GF-D8 (cell line): ENCODE results near the gene EGFR.

Source experiments
- DNase-seq: peaks from one replicate; lab custom pipeline; 2025; lab: John Stamatoyannopoulos, UW

EGFR gene

GRCh38 chr7:55101359-55101758 is 82.5 kb downstream of the EGFR start:
- no peak for DNase-seq

GRCh38 chr7:55104123-55104522 is 85.3 kb downstream of the EGFR start:
- DNase-seq = no peak

DNA sequence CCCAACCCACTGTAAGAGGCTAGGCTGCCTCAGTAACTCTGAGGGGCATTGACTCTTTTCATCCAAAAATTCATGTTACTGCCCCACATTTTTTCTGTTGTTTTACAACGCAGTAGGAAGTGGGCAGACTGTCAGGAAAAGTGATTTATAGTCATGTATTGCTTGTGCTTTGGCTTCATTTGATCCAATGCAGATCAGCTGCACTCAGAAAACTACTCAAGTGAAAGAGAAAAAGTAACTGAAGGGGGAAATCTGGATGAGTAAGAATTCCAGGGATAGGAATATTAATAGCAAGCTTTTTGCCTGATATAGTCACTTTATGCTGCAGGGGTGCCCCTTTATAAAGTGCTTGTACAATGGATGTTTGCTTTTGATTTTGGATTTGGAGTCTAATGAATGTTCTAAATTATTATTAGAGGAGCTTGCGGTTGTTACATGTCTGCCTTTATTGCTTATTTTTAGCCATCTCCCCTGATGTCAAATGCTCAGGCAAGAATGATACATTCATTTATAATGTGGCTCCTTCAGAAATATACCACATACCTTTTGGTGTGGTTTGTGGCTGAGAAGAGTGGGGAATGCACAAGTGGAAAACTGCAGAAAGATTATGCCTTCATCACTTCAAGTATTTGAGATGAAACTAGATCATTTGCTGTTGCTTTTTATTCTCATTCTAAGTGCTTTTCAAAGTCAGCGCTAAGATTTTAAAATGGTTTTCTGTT is 86.1 kb downstream of the EGFR start:
- DNase-seq = no peak

DNA sequence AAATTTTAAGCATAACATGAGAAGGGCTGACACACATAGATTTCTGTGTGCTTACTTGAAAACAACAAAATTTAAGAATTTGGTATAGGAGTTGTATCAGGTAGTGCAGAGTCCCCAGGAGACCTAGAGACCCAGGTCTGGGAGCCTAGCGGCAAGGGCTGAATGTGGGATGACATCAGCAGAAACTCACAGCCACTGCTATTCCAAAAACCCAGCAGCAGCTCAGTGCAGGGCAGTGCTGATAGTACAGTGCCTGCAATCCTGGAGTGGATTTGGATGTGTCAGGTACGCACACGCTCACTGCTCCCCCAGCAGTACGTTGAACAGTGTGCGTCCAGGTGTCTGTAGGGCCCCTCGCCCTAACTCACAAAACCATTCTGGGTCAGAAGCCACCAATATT is 87.1 kb downstream of the EGFR start:
- DNase-seq = no peak

- no peak for DNase-seq
Observed at GRCh38 chr7:55107946-55108345, 89.1 kb downstream of the EGFR start.

DNA sequence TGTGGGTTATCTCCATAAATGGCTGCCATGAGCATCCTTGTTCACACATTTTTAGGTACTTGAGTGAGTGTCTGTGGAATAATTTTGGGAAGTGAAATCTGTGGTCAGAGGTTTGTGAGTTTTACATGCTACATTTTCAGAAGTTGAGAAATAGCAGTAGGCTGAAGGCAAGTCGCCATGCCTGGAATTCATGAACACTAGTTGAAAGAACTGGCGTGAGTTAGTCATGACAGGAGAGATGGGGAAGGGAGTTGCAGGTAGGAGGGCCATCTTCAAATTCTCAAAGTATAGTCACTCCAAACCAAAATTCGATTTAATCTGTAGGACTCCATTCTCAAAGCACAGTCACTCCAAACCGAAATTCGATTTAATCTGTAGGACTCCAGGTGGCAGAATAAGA is 89.6 kb downstream of the EGFR start:
- DNase-seq = no peak

DNA sequence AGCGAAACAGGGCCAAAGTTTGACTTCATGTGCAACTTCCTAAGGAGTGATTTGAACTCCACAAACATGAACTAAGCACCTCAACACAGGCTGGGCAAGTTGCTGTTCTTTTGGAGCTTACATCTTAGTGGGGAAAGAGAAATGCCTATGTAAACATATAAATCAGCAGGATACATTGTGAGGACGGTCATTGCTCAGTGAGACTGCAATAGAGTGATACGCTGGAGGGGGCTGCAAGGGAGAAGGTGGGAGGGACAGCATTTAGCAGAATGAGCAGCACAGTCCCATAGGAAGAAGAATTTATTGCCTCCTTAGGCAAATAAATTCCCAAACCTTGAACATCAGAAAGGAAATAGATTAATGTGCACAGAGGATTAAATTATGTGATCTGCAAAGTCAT is 90.0 kb downstream of the EGFR start:
- DNase-seq = no peak

DNA sequence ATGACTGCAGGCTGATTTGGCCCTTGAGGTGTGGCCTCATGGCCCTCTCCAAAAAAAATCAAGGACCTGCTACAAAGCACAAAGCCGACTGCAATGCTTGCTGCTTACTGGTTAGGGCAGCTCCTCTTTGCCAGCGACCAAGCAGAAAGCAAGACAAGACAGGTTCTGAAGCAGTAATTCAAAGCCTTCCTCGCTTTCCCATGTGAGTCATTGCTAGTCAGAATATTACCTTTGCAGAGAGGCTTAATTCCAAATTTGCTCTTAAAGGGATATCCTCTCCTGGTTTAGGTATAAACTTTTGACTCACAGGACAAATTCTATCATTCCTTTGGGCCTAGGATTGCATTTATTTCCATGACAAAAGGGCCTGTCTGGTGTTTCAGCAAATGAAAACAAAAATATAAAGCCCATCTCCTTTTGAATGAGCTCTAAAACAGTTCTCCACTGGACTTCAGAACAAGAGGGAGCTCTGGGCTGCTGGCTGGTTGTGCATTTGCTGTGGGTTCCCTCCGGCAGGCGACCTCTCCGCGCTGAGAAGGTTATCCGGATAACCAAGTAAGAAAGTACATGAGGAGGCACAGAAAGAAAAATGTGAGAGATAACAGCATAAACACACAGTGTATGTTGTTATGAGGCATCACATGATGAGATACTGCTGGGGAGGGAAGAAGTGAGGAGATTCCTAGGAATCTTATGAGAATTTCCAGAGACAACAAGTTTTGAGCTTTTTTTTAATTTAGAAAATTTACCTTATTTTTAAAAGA is 90.8 kb downstream of the EGFR start:
- no peak for DNase-seq

DNA sequence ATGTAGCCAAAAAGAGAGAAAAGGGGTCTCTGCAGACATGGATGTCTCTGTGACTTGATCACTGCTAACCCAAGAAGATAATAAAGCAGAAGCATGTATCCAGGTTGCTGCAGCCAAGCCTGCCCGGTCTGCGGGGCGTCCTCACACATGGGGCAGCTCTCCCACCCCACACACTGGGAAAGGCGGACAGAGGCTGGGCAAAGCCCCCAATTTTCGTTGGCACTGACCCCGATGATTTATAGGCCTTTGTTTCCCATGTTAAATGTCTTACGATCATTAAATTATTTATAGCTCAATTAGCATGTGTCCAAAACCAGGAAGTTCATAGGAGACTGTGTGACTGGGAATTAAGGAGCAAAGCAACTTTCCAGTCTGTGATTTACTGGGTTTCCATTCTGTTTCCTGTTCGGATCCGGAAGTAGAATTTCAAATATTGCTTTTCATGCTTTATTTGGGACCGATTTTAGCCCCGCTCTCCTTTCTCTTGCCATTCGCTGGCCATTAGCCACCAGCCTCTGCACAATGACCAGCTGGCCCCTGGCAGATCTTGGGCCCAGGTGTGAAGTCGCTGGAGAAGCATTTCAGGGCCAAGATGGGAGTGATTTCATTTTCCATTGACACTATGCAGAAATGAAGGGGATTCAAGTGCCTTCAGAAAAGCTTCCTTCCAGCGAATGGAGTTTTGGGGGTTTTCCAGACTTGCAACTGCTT is 91.6 kb downstream of the EGFR start:
- DNase-seq = no peak

DNA sequence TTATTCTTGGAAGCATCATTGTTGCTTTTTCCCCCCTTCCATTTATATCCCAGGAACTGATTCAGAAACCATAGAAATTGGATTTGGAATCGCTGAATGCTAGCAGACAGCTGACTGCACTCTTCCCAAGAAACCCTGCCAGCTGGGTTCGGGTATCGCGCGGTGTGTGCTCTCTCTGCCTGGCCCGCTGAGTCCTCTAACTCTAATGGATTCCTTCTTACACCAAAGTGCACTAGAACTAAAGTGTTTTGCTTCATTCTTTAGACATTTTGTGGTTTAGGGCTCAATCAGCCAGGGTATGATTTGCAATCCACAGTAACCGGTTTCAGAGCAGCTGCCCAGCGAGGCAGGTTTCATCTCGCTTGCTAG is 92.2 kb downstream of the EGFR start:
- no peak for DNase-seq

DNA sequence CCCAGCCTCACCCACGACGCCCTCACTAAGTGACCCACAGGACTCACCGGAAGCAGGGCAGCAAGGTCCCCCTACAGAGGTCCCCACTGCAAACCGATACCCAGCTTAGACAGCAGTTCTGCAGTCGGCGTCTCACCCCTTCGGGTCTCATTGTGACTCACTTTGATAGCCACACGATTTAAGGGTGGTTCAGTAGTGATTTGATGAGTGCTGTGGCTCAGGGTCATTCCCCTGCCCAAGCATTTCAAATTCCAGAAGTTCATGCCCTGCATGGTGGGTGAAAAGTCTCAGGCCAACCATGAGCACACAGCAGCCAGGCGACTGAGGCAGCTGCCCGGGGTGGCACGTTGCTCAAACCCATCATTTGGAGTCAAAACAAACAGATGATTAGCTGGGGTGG is 93.2 kb downstream of the EGFR start:
- no peak for DNase-seq

DNA sequence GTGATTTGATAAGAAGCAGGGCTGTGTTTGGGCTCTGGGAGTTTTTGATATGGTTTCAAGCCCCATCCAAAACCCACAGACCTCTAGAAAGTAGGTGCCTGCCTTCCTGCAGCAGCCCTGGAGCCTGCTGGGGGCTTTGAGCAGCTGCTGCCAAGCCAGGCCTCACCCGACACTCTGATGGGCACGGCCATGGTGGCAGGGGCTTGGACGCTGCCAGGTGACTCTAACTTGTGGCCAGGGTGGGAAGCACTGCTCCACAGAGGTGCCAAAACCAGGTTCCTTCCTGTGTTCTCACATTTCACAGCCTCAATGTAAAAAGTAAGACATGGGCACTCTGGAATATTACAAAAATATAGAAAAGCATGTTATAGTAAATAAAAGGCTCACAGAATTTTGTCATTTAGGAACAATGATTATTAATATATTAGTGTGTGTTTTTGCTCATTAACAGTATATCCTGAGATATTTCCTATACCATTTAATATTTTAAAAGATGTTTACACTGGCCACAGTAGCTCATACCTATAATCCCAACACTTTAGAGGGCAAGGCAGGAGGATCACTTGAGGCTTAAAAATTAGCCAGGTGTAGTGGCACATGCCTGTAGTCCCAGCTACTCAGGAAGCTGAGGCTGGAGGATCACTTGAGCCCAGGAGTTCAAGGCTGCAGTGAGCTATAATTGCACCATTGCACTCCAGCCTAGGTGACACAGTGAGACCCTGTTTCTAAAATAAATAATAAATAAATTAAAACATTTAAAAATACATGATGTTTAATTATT is 95.1 kb downstream of the EGFR start:
- DNase-seq = no peak

DNA sequence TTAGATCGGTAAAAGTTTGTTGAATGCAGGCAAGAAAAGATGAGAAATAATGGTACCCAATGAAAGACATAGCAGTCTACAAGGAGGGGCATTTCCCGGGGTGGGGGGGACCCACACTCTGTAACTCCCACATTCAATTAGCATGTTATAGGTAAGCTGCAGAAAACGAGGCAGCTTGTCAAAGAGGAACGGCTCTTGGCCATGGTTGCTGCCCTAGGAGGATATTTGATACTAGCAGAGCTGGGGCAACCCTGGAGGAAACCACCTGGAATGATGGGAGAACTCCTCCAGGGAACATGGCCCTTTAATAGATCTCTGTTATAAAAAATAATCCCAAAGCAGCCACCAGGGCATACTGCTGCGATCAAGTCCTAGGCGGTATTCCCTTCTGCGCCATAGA is 98.5 kb downstream of the EGFR start:
- DNase-seq = no peak

GRCh38 chr7:55118426-55118825 is 99.6 kb downstream of the EGFR start:
- no peak for DNase-seq

DNA sequence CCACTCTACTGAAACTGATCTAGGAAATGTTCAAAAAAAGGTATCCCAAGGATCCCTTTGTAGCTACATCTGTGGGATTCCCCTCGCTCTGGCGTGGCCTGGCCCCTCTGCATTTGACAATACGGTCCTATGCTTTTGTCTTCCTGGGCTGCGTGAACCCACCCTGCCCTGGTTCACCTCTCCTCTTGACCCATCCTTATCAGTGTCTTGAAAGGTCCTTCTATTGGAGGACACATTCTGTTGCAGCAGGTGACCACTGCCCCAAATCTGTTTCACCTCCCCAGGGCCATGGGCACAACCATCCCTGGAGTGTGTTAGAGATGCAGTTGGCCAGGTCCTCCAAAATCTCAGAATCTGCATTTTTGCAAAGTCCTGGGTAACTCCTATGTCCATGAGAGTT is 100.8 kb downstream of the EGFR start:
- no peak for DNase-seq

DNA sequence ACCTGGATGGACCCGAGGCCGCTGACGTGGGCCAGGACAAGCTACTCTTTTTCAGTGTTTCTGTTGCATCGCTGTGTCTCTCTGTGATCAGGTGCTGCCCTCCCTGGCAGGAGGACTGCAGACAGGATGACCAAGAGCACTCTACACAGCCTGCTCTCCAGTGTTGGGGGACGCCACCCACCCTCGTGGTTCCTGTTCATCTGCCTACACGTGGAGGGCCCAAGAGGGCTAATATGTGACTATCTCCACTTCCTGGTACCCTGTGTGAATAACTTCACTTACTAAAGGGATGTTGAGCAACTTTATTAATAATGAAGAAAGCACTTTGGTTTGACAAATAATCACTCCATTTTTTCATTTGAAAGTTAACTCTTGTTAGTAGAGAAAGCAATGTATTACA is 101.3 kb downstream of the EGFR start:
- no peak for DNase-seq

GRCh38 chr7:55120501-55121198 is 101.8 kb downstream of the EGFR start:
- no peak for DNase-seq

DNA sequence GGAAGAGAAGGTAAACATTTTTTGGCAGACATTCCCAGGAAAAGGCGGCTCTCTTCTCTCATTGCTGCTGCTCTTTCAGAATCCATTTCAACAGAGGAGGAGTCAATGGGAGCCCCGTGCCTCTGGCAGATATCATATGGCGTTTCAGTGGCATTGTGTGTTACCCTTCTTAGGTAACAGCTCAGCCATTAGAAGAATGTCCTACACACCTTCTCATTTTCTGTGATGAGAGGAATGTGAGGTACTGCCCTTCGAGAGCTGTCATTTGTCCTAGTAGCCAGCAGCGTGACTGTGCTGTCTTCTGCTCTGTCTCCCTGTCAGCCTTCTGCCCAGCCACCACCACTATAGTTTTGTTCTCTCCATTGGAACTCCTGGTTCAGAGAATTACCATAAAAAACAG is 102.4 kb downstream of the EGFR start:
- no peak for DNase-seq

DNA sequence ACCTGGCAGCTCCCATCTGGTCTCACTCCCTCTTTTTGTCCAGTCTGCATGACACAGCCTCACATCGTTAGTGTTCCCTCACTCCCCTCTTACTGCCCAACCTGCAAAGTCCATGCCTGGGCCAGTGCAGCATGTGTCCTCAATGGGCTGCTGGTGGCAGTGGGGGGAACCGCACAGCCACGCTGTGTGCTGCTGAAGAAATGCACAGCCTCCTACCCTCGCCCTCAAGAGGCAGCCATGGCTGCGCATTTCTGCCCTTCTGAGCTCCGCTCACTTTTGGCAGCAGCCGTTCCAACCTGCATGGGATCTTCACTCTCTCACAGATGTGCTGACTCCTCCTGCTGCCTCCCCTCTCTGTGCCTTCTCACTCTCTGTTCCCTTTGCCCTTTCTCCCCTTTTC is 103.4 kb downstream of the EGFR start:
- DNase-seq = no peak

GRCh38 chr7:55124989-55125875 is 106.4 kb downstream of the EGFR start:
- no peak for DNase-seq

GRCh38 chr7:55127135-55127551 is 108.3 kb downstream of the EGFR start:
- DNase-seq = no peak
